ENCODE results near the gene KBTBD8.

The KBTBD8 gene

GRCh38 chr3:66998113-66998903, at the start of gene KBTBD8:
TSS of gene KBTBD8 (plus strand) at chr3:66998307. CDS start at chr3:66998356, 49 bp downstream.
- peak within 1 kb of the TSS; percentile 86 to 90 for H3K4me3 Mint-ChIP-seq
- H3K4me1 Mint-ChIP-seq, result peaks cover 24% of the 10 kb centered on the region
- DNase-seq (peak; percentile 96 to 99), ATAC-seq (peak; percentile 94)
- no peaks in the 10 kb centered on the region for H3K9me3 Mint-ChIP-seq
- H3K27me3 Mint-ChIP-seq, result peaks cover 18% of the 10 kb centered on the region
- peak within 1 kb of the TSS; percentile 93 to 97 for H3K27ac Mint-ChIP-seq

- no peaks in the 10 kb centered on the region for H3K4me1 Mint-ChIP-seq
- H3K27ac Mint-ChIP-seq, result no peak overlapping the region
- H3K27me3 Mint-ChIP-seq, result no peaks in the 10 kb centered on the region
These were observed 49.3 kb upstream of the KBTBD8 start for GRCh38 chr3:66948838-66949237.

GRCh38 chr3:66949898-66950297, 48.2 kb upstream of the KBTBD8 start:
- H3K4me3 Mint-ChIP-seq, result no peak overlapping the region
- ATAC-seq (no peak), DNase-seq (no peak)
- no peaks in the 10 kb centered on the region for H3K9me3 Mint-ChIP-seq
- no peak overlapping the region for H3K27ac Mint-ChIP-seq
- no peaks in the 10 kb centered on the region for H3K27me3 Mint-ChIP-seq
- no peaks in the 10 kb centered on the region for H3K4me1 Mint-ChIP-seq

More at GRCh38 chr3:66948838-66949237, 49.3 kb upstream of the KBTBD8 start:
- no peak for DNase-seq
- no peak for ATAC-seq
- Mint-ChIP-seq H3K4me3 (no peak overlapping the region), H3K9me3 (no peaks in the 10 kb centered on the region)

- H3K4me3 Mint-ChIP-seq, result no peak overlapping the region
- H3K27ac Mint-ChIP-seq, result no peak overlapping the region
- no peaks in the 10 kb centered on the region for H3K4me1 Mint-ChIP-seq
- H3K27me3 Mint-ChIP-seq, result no peaks in the 10 kb centered on the region
- no peak for DNase-seq
- H3K9me3 Mint-ChIP-seq, result no peaks in the 10 kb centered on the region
- no peak for ATAC-seq
These were observed 45.8 kb upstream of the KBTBD8 start for GRCh38 chr3:66952357-66952756.

- no peak for ATAC-seq
- no peak for DNase-seq
- Mint-ChIP-seq H3K4me3 (no peak overlapping the region), H3K27ac (no peak overlapping the region), H3K9me3 (no peaks in the 10 kb centered on the region), H3K27me3 (no peaks in the 10 kb centered on the region), H3K4me1 (no peaks in the 10 kb centered on the region)
These were observed 44.1 kb upstream of the KBTBD8 start for GRCh38 chr3:66953934-66954445.

GRCh38 chr3:66956742-66957141, 41.4 kb upstream of the KBTBD8 start:
- no peak overlapping the region for H3K4me3 Mint-ChIP-seq
- H3K4me1 Mint-ChIP-seq, result no peaks in the 10 kb centered on the region
- H3K27ac Mint-ChIP-seq, result no peak overlapping the region
- no peak for DNase-seq
- no peaks in the 10 kb centered on the region for H3K9me3 Mint-ChIP-seq
- peaks cover 12% of the 10 kb centered on the region for H3K27me3 Mint-ChIP-seq
- ATAC-seq, result no peak

GRCh38 chr3:66957367-66957766, 40.7 kb upstream of the KBTBD8 start:
- H3K4me3 Mint-ChIP-seq, result no peak overlapping the region
- DNase-seq, result no peak
- no peak overlapping the region for H3K27ac Mint-ChIP-seq
- H3K27me3 Mint-ChIP-seq, result peaks cover 17% of the 10 kb centered on the region
- ATAC-seq, result no peak
- H3K9me3 Mint-ChIP-seq, result no peaks in the 10 kb centered on the region
- H3K4me1 Mint-ChIP-seq, result no peaks in the 10 kb centered on the region

- no peak for DNase-seq
- Mint-ChIP-seq H3K9me3 (no peaks in the 10 kb centered on the region), H3K4me3 (no peak overlapping the region), H3K27me3 (peaks cover 23% of the 10 kb centered on the region), H3K4me1 (no peaks in the 10 kb centered on the region), H3K27ac (no peak overlapping the region)
- no peak for ATAC-seq
These were observed 40.0 kb upstream of the KBTBD8 start for GRCh38 chr3:66958067-66958466.

GRCh38 chr3:66962664-66963063, 35.4 kb upstream of the KBTBD8 start:
- no peak for DNase-seq
- no peak for ATAC-seq
- Mint-ChIP-seq H3K4me1 (no peaks in the 10 kb centered on the region), H3K4me3 (no peak overlapping the region), H3K27ac (no peak overlapping the region), H3K9me3 (no peaks in the 10 kb centered on the region), H3K27me3 (peaks cover 33% of the 10 kb centered on the region)

GRCh38 chr3:66971245-66971644, 26.9 kb upstream of the KBTBD8 start:
- peaks cover 12% of the 10 kb centered on the region for H3K4me1 Mint-ChIP-seq
- H3K27ac Mint-ChIP-seq, result no peak overlapping the region

GRCh38 chr3:66971891-66972551, 26.1 kb upstream of the KBTBD8 start:
- peak overlapping the region; percentile 34 to 79 for H3K27ac Mint-ChIP-seq
- peaks cover 12% of the 10 kb centered on the region for H3K4me1 Mint-ChIP-seq
- ATAC-seq, result peak; percentile 95
- DNase-seq, result peak; percentile 52 to 74
- H3K4me3 Mint-ChIP-seq, result peak overlapping the region; percentile 74 to 75
- no peaks in the 10 kb centered on the region for H3K27me3 Mint-ChIP-seq
- no peaks in the 10 kb centered on the region for H3K9me3 Mint-ChIP-seq

More at GRCh38 chr3:66971245-66971644, 26.9 kb upstream of the KBTBD8 start:
- no peaks in the 10 kb centered on the region for H3K9me3 Mint-ChIP-seq
- DNase-seq (no peak), ATAC-seq (no peak)
- no peaks in the 10 kb centered on the region for H3K27me3 Mint-ChIP-seq
- H3K4me3 Mint-ChIP-seq, result peak overlapping the region; percentile 74 to 75

GRCh38 chr3:66980791-66981190, 17.3 kb upstream of the KBTBD8 start:
- no peak for ATAC-seq
- Mint-ChIP-seq H3K27ac (no peak overlapping the region), H3K4me1 (no peaks in the 10 kb centered on the region), H3K27me3 (no peaks in the 10 kb centered on the region), H3K9me3 (no peaks in the 10 kb centered on the region), H3K4me3 (no peak overlapping the region)
- no peak for DNase-seq

GRCh38 chr3:66983101-66983500, 15.0 kb upstream of the KBTBD8 start:
- ATAC-seq (no peak), DNase-seq (no peak)
- Mint-ChIP-seq H3K4me1 (no peaks in the 10 kb centered on the region), H3K27ac (no peak overlapping the region), H3K4me3 (no peak overlapping the region), H3K27me3 (no peaks in the 10 kb centered on the region), H3K9me3 (no peaks in the 10 kb centered on the region)

- no peak for ATAC-seq
- H3K27ac Mint-ChIP-seq, result no peak overlapping the region
- H3K4me3 Mint-ChIP-seq, result no peak overlapping the region
- peaks cover 4% of the 10 kb centered on the region for H3K4me1 Mint-ChIP-seq
- no peak for DNase-seq
- no peaks in the 10 kb centered on the region for H3K9me3 Mint-ChIP-seq
- H3K27me3 Mint-ChIP-seq, result no peaks in the 10 kb centered on the region
These were observed 12.7 kb upstream of the KBTBD8 start for GRCh38 chr3:66985336-66985920.

GRCh38 chr3:66986406-66986805, 11.7 kb upstream of the KBTBD8 start:
- H3K4me1 Mint-ChIP-seq, result peaks cover 4% of the 10 kb centered on the region
- no peaks in the 10 kb centered on the region for H3K27me3 Mint-ChIP-seq
- DNase-seq, result no peak
- H3K27ac Mint-ChIP-seq, result no peak overlapping the region
- no peak for ATAC-seq
- H3K9me3 Mint-ChIP-seq, result no peaks in the 10 kb centered on the region
- no peak overlapping the region for H3K4me3 Mint-ChIP-seq

GRCh38 chr3:66989241-66989640, 8.9 kb upstream of the KBTBD8 start:
- ATAC-seq (no peak), DNase-seq (no peak)
- H3K27ac Mint-ChIP-seq, result no peak overlapping the region
- no peak overlapping the region for H3K4me3 Mint-ChIP-seq
- no peaks in the 10 kb centered on the region for H3K9me3 Mint-ChIP-seq
- H3K4me1 Mint-ChIP-seq, result peaks cover 4% of the 10 kb centered on the region
- H3K27me3 Mint-ChIP-seq, result peaks cover 13% of the 10 kb centered on the region

Measured in stimulated activated naive CD8-positive, alpha-beta T cell treated with anti-CD3 and anti-CD28 coated beads, Interleukin-15, amount 100 ng/mL, for 72 hours (primary cell).